Measurements from ENCODE around the gene EBF3. TPM values are rescaled to one million over a fixed set of nuclear protein-coding genes. Genes with fewer than 3 reads are reported as not detected.

Gene EBF3
- total and polyA plus RNA-seq, 9 of the 15 experiments (the other 6 are each of a cell fraction or from before 2014, with no cell fraction given): not detected

DNA sequence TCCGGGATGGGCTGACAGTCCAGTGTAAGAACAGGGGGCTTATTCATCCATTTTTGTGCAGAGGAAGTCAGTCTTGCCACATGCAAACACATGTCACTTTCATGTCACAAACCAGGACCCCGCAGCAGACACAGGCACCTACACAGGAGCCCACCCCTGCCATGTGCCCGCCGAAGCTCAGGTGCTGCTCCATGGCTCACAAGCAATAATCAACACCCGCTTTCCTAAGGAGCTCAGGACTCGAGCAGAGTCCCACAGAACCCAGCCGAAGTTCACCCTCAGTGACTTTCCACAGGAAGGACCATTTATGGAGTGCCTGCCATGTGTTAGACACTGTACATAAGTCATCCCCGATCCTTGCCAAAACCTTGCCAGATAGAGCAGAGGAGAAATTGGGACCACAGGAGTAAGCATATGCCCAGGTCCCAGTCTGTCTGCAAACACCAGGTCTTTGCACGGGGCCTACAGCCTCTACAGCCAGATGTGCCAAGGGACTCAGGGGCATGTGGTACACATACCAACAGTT lies 99.4 kb downstream of the EBF3 start:
- ChIA-PET POLR2A (no interaction called here), CTCF (ENCODE audit: low intra/inter-chr PET ratio) (no interaction called here)
- Histone ChIP-seq H4K20me1 (replicated peaks; ENCODE audit: control insufficient read depth, insufficient read depth, low read length) (no peaks in the 10 kb centered on the region; the same call in 1 of the 2 replicates), H3K36me3 (ENCODE audit: control insufficient read depth, insufficient read depth, low read length) (no peaks in the 10 kb centered on the region), H3K27me3 (ENCODE audit: control insufficient read depth in 2 of 2, insufficient read depth in 2 of 2, low read length in 2 of 2) (peaks cover 3 to 52% of the 10 kb centered on the region in 2 experiments; a peak in 4 of 5 replicates), H3K4me1 (replicated peaks in 1 of 2; ENCODE audit: control insufficient read depth in 2 of 2, insufficient read depth in 2 of 2, low read length in 2 of 2) (no peaks in the 10 kb centered on the region), H3K9me1 (ENCODE audit: control insufficient read depth, insufficient read depth, low read length) (no peaks in the 10 kb centered on the region), H3K9ac (ENCODE audit: insufficient read depth in 1 of 2, low read depth in 2 of 2, low read length in 2 of 2) (no peak overlapping the region), H3K9me3 (replicated peaks; ENCODE audit: control insufficient read depth, insufficient read depth, low read depth, low read length) (no peaks in the 10 kb centered on the region), H3K79me2 (ENCODE audit: control insufficient read depth, insufficient read depth, low read length) (no peaks in the 10 kb centered on the region), H2AFZ (ENCODE audit: low read depth, low read length) (no peak overlapping the region), H3K4me2 (ENCODE audit: insufficient read depth, low read length) (no peak overlapping the region), H3K27ac (ENCODE audit: extremely low read depth, low read depth, low read length) (no peak overlapping the region), H3K4me3 (no peak overlapping the region)
- TF ChIP-seq, protein P1, sequence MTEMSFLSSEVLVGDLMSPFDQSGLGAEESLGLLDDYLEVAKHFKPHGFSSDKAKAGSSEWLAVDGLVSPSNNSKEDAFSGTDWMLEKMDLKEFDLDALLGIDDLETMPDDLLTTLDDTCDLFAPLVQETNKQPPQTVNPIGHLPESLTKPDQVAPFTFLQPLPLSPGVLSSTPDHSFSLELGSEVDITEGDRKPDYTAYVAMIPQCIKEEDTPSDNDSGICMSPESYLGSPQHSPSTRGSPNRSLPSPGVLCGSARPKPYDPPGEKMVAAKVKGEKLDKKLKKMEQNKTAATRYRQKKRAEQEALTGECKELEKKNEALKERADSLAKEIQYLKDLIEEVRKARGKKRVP (CRISPR knock-in tag; IDR thresholded peaks at IDR 0.05): no peak
- TF ChIP-seq, protein P2, sequence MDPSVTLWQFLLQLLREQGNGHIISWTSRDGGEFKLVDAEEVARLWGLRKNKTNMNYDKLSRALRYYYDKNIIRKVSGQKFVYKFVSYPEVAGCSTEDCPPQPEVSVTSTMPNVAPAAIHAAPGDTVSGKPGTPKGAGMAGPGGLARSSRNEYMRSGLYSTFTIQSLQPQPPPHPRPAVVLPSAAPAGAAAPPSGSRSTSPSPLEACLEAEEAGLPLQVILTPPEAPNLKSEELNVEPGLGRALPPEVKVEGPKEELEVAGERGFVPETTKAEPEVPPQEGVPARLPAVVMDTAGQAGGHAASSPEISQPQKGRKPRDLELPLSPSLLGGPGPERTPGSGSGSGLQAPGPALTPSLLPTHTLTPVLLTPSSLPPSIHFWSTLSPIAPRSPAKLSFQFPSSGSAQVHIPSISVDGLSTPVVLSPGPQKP (CRISPR knock-in tag; IDR thresholded peaks at IDR 0.05): no peak
- TF ChIP-seq MEIS2 (IDR thresholded peaks at IDR 0.05; ENCODE audit: partially characterized antibody): no peak
- in situ Hi-C loops (cut with MboI): no loop called here
- intact Hi-C loops (cut with micrococcal nuclease): no loop called here
- no TSS peak for BruUV-seq (replicated peaks)
- 0% methylated on average over 4 of the region's 9 CpGs for WGBS (ENCODE audit: insufficient coverage, low coverage, missing lambda C conversion rate)
- FAIRE-seq: no peak
- no peak for ATAC-seq
- DNase-seq (ENCODE audit: extremely low read depth in 1 of 4, low spot score in 3 of 4): no peak

DNA sequence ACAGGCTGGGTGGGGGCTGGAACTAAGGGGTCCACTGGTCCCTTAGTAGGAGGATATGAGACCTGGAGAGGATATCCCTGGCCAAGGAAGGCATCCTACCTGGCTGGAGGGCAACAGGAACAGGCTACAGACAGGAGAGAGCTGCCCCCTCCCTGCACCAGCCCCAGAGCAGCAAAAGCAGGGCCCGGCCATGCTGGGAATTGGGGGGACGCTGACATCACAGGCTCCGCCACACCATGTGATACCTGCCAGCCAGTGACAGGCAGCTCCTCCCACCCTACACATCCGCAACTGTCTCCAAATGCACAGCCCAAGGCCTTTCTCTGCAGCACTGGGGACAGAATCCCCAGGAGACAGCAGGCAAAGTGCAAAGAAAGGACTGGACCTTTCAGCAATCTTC lies 100.0 kb downstream of the EBF3 start:
- no peak overlapping the region for H3K4me2 ChIP-seq (ENCODE audit: insufficient read depth, low read length)
- BruUV-seq (replicated peaks): no TSS peak
- FAIRE-seq: no peak
- no peaks in the 10 kb centered on the region for H3K36me3 ChIP-seq (ENCODE audit: control insufficient read depth, insufficient read depth, low read length)
- no peak overlapping the region for H3K9ac ChIP-seq (ENCODE audit: insufficient read depth in 1 of 2, low read depth in 2 of 2, low read length in 2 of 2)
- intact Hi-C loops (cut with micrococcal nuclease): no loop called here
- H2AFZ ChIP-seq (ENCODE audit: low read depth, low read length): no peak overlapping the region
- in situ Hi-C loops (cut with MboI): no loop called here
- ChIA-PET CTCF (ENCODE audit: low intra/inter-chr PET ratio) (no interaction called here), POLR2A (no interaction called here)
- H3K9me3 ChIP-seq (replicated peaks; ENCODE audit: control insufficient read depth, insufficient read depth, low read depth, low read length): no peaks in the 10 kb centered on the region
- 0% methylated on average over 4 of the region's 4 CpGs for WGBS (ENCODE audit: insufficient coverage, low coverage, missing lambda C conversion rate)
- ATAC-seq: no peak
- no peak overlapping the region for H3K27ac ChIP-seq (ENCODE audit: extremely low read depth, low read depth, low read length)
- no peaks in the 10 kb centered on the region for H3K9me1 ChIP-seq (ENCODE audit: control insufficient read depth, insufficient read depth, low read length)
- H3K4me3 ChIP-seq: no peak overlapping the region
- H3K27me3 ChIP-seq (ENCODE audit: control insufficient read depth in 2 of 2, insufficient read depth in 2 of 2, low read length in 2 of 2): peaks cover 3 to 52% of the 10 kb centered on the region in 2 experiments; a peak in 3 of 5 replicates
- H4K20me1 ChIP-seq (replicated peaks; ENCODE audit: control insufficient read depth, insufficient read depth, low read length): no peaks in the 10 kb centered on the region; the same call in 1 of the 2 replicates
- H3K4me1 ChIP-seq (replicated peaks in 1 of 2; ENCODE audit: control insufficient read depth in 2 of 2, insufficient read depth in 2 of 2, low read length in 2 of 2): no peaks in the 10 kb centered on the region
- no peaks in the 10 kb centered on the region for H3K79me2 ChIP-seq (ENCODE audit: control insufficient read depth, insufficient read depth, low read length)
- no peak for DNase-seq (ENCODE audit: extremely low read depth in 1 of 4, low spot score in 3 of 4)
- TF ChIP-seq, protein P3, sequence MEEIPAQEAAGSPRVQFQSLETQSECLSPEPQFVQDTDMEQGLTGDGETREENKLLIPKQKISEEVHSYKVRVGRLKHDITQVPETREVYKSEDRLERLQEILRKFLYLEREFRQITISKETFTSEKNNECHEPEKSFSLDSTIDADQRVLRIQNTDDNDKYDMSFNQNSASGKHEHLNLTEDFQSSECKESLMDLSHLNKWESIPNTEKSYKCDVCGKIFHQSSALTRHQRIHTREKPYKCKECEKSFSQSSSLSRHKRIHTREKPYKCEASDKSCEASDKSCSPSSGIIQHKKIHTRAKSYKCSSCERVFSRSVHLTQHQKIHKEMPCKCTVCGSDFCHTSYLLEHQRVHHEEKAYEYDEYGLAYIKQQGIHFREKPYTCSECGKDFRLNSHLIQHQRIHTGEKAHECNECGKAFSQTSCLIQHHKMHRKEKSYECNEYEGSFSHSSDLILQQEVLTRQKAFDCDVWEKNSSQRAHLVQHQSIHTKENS (CRISPR knock-in tag; IDR thresholded peaks at IDR 0.05): no peak
- TF ChIP-seq SIRT6 (IDR thresholded peaks at IDR 0.05; ENCODE audit: low read depth, low read length): no peak
- no peak for TF ChIP-seq CSDE1 (IDR thresholded peaks at IDR 0.05)
- no peak for TF ChIP-seq EGR1 (conservative IDR thresholded peaks at IDR 0.05)
- TF ChIP-seq, protein P4, sequence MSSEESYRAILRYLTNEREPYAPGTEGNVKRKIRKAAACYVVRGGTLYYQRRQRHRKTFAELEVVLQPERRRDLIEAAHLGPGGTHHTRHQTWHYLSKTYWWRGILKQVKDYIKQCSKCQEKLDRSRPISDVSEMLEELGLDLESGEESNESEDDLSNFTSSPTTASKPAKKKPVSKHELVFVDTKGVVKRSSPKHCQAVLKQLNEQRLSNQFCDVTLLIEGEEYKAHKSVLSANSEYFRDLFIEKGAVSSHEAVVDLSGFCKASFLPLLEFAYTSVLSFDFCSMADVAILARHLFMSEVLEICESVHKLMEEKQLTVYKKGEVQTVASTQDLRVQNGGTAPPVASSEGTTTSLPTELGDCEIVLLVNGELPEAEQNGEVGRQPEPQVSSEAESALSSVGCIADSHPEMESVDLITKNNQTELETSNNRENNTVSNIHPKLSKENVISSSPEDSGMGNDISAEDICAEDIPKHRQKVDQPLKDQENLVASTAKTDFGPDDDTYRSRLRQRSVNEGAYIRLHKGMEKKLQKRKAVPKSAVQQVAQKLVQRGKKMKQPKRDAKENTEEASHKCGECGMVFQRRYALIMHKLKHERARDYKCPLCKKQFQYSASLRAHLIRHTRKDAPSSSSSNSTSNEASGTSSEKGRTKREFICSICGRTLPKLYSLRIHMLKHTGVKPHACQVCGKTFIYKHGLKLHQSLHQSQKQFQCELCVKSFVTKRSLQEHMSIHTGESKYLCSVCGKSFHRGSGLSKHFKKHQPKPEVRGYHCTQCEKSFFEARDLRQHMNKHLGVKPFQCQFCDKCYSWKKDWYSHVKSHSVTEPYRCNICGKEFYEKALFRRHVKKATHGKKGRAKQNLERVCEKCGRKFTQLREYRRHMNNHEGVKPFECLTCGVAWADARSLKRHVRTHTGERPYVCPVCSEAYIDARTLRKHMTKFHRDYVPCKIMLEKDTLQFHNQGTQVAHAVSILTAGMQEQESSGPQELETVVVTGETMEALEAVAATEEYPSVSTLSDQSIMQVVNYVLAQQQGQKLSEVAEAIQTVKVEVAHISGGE (CRISPR knock-in tag; IDR thresholded peaks at IDR 0.05): no peak
- TF ChIP-seq NFATC3 (IDR thresholded peaks at IDR 0.05): no peak
